Fibroblast of lung (primary cell): ENCODE measurements around the gene BLOC1S3.

Experiments
- CTCF ChIP-seq, 2 donors: IDR thresholded peaks in 1 of 2; conservative IDR thresholded peaks in 1 of 2; 1 replicate in 1 of 2; 2 replicates in 1 of 2; pipeline ENCODE4 v1.5.1; 2011 to 2012; ENCODE audit warnings: low read length in 2 of 2, control low read depth in 1 of 2, inconsistent platforms in 1 of 2, low read depth in 1 of 2, mild to moderate bottlenecking in 1 of 2
- EZH2 ChIP-seq: IDR thresholded peaks from 2 replicates; pipeline ENCODE4 v1.5.1; 2012; ENCODE audit warnings: low read length, control low read depth, mild to moderate bottlenecking; ENCODE audit errors: missing control alignments

GRCh38 chr19:45140144-45140503 is 38.5 kb upstream of the BLOC1S3 start:
- no peak for TF ChIP-seq CTCF (conservative IDR thresholded peaks at IDR 0.05 in 1 of 2, IDR thresholded peaks at IDR 0.05 in 1 of 2; ENCODE audit: low read depth in 1 of 2, low read length in 2 of 2)
- TF ChIP-seq EZH2: no peak
